Stimulated activated CD8-positive, alpha-beta memory T cell treated with anti-CD3 and anti-CD28 coated beads, Interleukin-2, amount 100 ng/mL, for 48 hours (primary cell): Measurements from ENCODE around the gene SLC4A2.

Source experiments
- DNase-seq, 2 donors: peaks; one replicate each; pipeline ENCODE4 v3.0.0-alpha.2; 2020; ENCODE audit warnings: low read depth in 2 of 2

The SLC4A2 gene

DNA sequence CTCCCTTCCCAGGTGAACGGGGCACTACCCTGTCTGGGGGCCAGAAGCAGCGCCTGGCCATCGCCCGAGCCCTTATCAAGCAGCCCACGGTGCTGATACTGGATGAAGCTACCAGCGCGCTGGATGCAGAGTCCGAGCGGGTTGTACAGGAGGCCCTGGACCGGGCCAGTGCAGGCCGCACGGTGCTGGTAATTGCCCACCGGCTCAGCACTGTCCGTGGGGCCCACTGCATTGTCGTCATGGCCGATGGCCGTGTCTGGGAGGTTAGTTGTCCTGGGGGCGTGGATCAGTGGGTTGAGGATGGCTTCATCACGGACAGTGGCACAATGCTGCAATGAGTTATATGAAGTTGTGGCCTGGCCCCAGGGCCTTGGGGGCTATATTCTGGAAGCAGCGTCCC, 15.4 kb upstream of the SLC4A2 start:
- DNase-seq = no peak

DNA sequence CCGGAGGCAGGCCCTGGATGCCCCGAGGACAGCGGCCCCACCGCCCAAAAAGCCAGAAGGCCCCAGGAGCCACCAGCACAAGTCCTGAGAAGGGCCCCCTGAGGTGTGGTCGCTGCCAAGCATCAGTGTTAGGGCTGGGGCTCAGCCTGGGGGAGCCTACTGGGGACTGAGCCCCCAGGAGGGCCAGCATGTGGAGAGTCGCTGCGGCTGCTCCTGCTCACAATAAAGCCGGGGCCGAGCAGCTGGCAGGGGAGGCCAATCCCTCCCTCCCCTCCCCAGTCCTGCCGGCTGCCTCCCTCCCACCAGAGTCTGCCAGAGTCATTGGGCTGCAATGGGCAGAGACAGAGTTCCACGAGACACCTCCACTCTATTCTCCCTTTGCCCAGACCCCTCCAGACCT, 14.1 kb upstream of the SLC4A2 start:
- no peak for DNase-seq

DNA sequence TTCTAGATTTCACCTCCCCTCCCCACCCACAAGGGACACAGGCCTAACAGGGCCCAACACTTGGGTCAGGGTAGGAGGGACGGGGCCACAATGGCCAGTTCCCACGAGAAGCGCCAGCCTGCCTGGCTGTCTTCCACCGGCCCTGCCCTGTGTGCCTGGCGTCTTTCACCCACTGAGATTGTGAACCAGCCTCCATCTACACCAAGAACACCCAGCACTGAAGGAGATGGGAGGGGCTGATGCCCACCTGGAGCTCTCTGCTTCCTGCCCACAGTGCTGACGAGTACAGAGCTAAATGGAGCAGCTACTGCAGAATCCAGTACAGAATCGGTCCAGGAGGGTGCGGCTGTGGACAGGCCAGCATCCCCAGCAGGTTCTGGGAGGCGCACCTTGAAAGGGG, 13.4 kb upstream of the SLC4A2 start:
- no peak for DNase-seq

DNA sequence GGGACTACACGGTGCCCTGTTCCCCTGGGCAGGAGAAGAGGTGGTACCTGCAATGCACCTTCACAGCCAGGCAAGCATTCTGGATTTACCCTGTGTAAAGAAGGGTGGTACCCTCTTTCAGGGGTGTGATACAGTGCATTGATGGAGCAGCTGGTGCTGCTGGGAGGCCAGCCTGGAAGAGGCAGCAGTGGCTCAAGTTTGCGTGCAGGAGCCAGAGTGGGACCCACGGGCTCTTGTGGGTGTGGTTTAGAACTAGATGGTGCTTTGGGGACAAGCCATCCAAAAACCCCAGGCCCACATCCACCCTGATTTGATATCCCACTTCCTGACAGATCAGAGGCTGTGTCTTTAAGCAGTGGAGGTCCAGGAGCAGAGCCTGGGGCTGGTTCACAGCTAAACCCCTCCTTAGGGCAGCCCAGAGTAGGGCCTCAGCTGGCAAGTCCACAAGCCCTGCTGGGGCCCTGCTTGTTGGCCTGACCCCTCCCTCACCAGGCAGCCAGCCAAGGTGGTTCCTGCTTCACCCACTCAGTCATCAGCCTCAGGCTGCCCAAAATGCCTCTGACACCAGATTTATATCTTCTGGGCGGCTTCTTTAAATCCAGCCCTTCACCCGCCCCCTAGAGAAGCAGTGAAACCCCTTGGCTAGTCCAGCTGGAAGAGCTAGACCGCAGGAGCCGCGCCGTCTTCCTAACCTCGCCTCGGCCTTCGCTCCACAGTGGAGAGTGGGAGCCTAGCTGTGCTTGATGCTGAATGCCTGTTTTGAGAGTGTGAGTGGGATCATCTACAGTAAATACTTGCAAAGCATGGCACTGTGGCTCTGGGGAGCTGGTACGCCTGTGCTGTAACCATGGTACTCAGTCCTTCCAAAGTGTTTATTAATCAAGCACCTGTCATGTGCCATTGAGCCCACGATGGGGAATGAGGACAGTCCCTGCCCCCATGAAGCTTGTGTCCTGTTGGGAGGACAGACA, 12.5 kb upstream of the SLC4A2 start:
- DNase-seq = no peak

DNA sequence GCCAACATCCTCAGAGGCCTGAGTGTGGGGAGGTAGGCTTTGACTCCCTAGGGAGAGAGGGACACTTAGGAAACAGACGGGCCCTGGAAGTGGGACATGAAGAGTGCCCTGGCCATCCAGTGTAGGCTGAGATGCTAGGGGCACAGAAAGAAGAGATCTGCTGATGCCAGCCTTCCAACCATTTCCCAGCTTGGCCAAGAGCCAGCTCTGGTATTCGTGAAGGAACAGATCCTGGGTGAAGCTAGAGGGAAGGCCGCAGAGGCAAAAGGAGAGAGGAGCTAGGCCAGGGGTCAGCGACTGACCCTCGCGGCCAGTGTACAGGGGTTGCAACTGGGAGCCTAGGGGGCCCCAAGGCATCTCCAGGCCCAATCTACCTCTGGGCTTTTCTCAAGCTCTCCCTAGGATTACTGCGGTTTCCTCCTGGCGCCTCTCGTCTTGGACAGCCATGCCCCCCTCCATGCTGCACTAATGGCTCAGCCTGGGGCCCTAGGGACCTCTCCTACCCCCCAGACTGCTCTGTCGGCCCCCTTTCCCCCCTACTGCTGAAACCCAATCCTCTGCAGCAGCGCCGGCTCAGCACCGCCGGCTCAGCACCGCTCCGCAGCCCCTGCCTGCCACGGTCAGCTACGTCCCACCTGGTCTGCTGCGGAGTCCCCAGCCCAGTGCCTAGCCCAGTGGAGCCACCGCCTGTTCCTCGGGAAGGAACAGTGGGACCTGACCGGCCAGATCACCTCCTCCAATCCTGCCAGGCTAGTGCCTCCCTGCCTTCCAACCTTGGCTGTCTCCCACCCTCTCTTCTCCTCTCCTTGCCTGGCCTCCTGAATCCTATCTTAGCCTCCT, 11.2 kb upstream of the SLC4A2 start, which contains the start of gene ASIC3:
TSS of gene ASIC3 (plus strand) at position 556 of the 840 bp plus-strand sequence. CDS start 355 bp downstream, outside the sequence.
- no peak for DNase-seq

DNA sequence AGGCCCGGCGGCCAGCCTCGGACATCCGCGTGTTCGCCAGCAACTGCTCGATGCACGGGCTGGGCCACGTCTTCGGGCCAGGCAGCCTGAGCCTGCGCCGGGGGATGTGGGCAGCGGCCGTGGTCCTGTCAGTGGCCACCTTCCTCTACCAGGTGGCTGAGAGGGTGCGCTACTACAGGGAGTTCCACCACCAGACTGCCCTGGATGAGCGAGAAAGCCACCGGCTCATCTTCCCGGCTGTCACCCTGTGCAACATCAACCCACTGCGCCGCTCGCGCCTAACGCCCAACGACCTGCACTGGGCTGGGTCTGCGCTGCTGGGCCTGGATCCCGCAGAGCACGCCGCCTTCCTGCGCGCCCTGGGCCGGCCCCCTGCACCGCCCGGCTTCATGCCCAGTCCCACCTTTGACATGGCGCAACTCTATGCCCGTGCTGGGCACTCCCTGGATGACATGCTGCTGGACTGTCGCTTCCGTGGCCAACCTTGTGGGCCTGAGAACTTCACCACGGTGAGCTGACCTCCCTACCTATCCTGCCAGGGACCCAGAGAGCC, 10.4 kb upstream of the SLC4A2 start:
- no peak for DNase-seq

DNA sequence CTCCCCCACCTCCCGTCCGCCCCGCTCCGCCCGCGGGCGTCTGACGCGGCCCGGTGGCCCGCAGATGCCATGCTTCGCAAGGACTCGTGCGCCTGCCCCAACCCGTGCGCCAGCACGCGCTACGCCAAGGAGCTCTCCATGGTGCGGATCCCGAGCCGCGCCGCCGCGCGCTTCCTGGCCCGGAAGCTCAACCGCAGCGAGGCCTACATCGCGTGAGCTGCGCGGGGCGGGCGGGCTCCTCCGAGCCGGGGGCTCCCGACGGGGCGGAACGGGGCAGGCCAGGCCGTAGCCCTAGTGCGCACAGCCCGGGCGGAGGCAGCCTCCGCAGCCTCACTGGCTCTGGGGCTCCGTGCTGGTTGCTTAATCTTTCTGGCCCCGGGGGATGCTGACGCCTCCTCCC, 8.3 kb upstream of the SLC4A2 start:
- DNase-seq = peak in 1 of 2 donors; percentile 27

DNA sequence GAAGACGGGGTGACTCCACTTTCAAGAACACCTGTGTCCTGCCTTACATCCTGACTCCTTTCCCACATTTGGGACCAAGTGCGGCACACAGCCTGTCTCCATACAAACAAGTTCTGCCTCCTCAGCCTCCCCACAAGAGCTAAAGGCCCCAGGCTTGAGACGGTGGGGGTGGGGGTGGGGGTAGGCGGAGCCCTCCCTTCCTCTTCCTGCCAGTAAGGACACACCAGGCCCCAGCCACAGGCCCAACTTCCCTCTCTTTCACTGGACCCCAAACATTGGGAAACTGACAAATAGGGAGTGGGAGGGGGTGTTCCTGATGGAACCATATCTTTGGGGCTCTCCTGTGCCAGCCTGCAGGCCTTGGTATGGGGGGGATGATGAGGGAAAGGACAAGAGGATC, 6.3 kb upstream of the SLC4A2 start:
- no peak for DNase-seq

DNA sequence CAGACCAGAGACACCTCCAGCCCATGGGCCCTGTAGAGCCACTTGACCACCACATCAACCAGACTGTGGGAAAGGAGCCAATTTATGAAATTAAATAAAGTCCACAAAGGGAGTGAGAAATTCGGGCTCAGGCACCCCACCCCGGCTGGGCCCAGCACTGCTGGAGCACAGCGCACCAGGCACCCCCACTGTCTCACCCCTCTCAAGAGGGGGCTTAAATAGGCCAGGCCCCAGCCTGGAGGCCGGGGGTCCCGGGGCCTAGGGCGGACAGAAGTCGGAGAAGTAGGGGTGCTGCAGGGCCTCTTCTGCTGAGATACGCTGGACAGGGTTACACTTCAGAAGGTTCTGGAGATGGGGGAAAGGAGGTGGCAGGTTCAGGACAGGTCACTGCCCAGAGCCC, 5.6 kb upstream of the SLC4A2 start:
- no peak for DNase-seq

DNA sequence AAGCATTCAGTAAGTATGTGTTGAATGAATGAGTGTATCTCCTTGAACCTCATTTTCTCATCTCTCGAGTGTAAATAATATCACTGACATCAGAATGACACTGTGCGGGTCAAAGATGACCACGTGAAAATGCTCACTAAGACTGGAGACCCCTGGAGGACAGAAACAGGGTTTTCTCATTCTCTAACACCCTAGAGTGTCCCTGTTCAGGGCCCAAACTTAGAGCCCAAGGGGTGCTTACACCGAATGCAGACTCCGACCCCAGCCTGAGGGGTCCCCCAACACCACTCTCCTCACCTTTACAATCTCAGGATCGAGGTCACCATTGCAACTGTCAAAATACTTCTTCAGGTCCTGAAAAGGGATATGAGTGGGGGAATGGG, 3.1 kb upstream of the SLC4A2 start:
- no peak for DNase-seq

DNA sequence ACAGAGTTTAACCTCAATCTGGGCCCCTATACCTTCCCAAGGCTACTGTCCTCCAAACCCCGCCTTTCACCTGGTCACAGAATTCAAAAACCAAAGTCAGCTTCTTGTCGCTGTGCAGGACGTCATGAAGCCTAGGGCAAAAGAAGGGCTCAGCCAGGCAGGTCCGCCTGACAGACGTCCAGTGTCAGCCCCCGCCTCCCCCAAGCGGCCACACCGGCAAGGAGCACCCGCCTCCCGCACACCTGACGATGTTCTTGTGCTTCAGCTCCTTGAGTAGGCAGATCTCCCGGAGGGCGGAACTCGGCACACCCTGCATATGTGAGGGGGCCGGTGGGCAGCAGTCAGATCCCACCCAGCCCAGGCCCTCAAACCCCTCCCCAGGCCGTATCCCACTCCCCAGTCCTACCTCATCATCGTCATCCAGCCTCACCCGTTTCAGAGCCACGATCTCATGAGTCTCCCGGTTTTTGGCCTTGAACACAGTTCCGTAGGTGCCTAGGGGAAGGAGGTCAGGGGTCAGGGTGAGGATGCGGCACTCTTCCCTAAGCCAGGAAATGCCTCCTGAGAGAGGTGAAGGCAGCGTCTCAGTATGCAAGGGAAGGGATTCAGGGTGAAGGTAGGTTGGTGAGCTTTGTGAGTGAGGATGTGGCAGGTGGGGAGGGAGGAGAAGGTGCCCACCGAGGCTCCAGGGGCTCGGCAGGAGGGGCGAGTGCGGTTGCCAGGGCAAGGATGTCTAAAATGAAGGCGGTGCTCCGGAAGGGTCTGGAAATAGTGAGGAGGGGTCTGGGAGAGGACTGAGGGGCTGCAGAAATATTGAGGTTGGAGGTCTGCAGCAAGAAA, 2.5 kb upstream of the SLC4A2 start:
- no peak for DNase-seq

DNA sequence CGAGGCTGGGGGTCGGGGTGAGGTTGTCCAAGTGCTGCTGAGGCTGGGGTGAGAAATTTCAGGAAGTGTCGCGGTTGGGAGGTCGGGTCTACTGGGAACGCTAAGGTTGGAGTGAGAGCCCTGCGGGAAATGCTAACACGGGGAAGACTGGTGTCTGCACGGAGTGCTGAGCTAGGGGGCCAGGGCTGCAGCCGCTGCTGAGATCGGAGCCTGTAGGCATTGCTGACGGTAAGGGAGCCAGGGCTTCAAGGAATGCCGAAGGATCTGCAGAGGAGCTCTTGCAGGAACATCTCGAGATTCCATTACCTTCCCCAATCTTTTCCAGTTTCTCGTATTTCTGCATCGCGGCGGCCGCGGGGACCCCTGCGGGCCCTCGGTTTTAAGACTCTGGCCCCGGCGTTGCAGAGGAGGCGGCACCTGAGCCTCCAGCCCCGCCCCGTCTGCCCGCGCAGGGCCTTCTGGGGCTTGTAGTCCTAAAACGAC, 1.8 kb upstream of the SLC4A2 start, which contains the start of gene CDK5:
TSS of gene CDK5 (minus strand) at position 392 of the 483 bp plus-strand sequence. CDS start at position 343, 49 bp downstream.
- DNase-seq = no peak

DNA sequence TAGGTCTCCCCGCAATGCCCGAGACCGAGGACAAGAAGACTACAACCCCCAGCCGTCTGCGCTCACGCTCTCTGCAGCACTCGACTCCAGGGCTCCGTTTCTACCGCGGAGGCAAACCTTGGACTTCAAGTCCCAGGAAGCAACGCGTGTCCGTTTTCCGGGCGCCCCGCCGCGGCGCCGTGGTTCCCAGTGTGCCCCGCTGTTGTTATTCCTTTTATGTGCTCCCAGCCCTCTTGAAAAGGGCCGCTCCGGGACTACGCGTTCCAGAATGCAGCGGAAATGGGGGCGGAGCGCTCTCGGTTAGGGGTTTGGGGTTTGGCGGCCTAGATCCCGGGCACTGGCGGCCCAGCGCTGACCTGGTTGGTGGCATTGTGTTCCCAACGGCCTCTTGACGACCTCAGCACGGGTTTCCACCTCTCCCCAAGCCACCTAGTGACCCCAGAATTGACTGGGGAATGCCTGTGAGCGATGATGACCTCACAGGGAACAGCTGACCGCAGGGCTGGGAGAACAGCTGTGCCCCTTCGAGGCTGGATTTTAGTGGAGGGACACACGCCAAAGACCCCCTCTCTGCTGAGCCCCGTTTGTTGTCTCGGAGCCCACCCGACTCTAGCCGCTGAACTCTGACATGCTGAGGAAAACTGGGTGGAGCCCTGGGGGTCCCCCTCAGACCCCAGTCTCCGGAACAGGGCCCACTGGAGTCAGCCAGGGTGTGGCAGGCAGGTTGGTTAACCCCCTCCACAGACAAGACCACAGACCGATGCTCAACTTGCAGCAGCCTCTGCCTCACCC, 1.2 kb upstream of the SLC4A2 start:
- DNase-seq = peak; percentile 93 to 96

DNA sequence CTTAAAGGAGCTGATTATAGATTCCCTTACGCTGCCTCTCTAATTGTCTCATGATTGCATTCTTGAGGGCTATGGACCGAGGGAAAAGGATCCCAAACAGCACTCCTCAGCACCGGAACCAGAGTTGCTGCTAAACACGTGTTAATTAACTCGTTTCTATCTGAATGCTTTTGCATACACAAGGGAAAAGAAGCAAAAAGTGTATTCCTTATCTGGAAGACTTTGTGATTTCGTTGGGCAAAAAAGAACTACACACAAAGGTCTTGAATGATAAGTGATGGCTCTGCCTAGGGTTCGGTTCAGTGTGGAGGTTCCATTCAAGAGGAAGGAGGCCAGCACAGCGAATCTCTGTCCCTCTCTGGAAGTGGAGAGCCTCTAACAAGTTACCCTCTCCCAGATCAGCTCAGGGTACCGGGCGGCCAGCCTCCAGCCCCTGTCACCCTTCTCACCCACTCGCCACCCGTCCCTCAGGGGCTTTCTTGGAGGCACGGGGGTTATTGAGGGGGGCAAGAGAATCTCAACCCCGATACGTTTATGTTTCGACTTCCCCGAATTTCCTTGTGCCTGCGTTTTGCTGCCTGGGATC, 515 bp upstream of the SLC4A2 start:
- DNase-seq = no peak

DNA sequence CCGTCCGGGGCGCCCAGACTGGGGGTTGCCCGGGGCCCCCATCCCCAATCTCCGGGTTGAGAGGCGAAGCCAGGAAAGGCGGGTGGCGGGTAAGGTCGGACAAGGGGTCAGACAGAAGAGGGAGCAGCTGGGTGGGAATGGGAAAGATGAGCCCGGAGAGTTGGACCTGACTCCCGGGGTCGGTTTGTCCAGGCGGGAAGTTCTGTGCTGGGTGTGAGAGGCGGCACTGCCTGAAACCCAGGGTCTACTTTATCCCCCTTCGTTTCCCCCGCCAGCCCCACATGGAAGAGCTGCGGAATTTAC, 675 bp downstream of the SLC4A2 start:
- no peak for DNase-seq

DNA sequence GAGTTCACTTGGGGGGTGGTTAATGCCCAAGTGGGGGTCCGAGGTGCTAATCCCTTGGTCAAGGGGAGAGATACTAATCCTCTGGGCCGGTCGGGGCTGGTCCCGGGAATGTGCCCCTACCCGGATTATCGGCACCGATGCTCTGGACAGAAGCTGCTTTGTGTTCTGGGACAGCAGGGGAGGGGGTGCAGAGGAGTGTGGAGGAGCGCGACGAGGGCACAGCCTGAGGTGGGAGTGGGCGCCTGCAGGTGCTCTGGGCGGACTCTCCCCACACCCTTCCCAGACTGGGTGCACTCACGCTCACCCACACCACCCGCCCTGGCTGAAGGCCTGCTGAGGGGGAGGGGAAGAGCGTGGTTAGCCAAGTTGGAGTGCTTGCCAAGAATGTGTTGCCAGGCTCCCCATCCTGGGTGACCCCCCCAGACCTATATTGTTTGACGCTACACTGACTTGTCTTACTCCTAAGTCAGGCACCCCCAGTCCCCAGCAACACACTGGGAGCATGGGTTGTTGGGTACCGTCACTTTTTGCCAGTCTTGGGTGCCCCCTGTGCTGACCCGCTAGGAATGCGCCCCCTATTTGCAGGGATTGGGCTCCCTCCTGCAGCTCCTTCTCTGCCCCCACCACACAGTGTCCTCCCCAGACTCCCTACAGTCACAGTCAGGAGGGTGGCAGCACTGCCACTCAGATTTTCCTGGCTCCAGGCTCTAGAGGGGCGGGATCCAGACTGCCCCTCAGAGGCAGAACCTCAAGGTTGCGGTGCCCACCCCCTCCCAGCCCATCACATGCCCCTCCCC, 1.2 kb downstream of the SLC4A2 start:
- no peak for DNase-seq

DNA sequence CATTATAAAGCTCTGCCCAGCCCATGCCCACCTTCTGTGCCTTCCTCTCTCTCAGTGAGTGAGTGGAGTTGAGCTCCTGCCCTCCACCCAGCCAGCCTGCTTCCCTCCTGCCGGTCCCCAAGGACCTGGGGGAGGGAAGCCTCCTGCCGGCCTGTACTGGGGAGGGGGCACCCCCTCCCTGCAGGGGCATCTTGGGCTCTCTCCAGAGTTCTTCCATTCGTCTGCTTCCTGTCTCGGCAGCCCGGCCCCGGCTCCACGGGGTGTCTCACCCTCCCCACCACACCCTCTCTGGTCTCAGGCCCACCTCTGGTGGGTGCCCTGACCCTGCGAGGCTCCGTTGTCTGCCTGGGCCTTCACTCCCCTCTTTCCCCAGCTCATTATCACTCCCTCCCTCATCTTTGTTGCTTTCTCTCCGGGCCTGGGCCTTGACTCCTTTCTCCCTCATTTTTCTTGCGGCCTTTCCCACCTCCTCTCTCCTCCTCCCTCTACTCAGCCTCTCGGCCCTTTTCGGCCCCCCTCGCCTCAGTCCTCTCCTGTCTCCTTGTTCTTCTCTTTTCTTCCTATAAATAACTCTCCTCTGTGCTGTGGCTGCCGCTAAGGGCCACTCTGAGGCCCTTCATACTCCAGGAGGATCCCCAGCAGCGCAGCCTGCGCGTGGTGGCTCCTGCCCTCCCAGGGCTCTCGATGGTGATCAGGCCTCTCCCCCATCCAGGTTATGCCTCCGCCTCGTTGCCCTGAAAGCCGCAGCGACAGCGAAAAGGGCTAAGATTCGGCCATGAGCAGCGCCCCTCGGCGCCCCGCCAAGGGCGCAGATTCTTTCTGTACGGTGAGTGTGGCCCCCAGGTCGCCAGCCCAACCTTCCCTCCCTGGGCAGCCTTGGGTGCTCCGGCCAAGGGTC, 2.1 kb downstream of the SLC4A2 start:
- DNase-seq = no peak

DNA sequence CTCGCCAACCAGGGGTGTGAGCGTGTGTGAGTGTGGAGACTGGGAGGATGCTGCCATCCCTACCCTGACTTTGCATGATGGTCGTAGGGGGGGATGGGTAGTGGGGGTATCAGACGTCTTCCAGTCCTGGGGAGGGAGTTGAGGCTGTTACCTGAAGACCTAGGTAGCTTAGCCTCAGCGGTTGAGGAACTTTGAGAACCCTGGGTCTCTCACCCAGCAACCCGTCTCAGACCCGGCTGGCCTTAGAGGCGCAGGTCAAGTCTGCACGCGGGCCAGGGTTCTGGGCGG, 2.7 kb downstream of the SLC4A2 start:
- no peak for DNase-seq
